Measurements from ENCODE around the gene ACBD6.

The ACBD6 gene

GRCh38 chr1:180287988-180288705 lies 214.2 kb downstream of the ACBD6 start:
- DNase-seq = no peak

GRCh38 chr1:180286417-180286816 lies 216.0 kb downstream of the ACBD6 start:
- no peak for DNase-seq

- DNase-seq = no peak
Measured at GRCh38 chr1:180283098-180283497, 219.3 kb downstream of the ACBD6 start.

GRCh38 chr1:180282401-180283044 lies 219.9 kb downstream of the ACBD6 start:
- DNase-seq = no peak

- DNase-seq = no peak
Measured at GRCh38 chr1:180281490-180281889, 220.9 kb downstream of the ACBD6 start.

GRCh38 chr1:180280617-180281016 lies 221.8 kb downstream of the ACBD6 start:
- DNase-seq = no peak

- DNase-seq = no peak
Measured at GRCh38 chr1:180279651-180280050, 222.7 kb downstream of the ACBD6 start.

- DNase-seq = no peak
Measured at GRCh38 chr1:180278596-180279395, 223.6 kb downstream of the ACBD6 start.

- DNase-seq = no peak
Measured at GRCh38 chr1:180278194-180278515, 224.2 kb downstream of the ACBD6 start.

GRCh38 chr1:180277476-180278193 lies 224.7 kb downstream of the ACBD6 start:
- no peak for DNase-seq

GRCh38 chr1:180275726-180276125 lies 226.7 kb downstream of the ACBD6 start:
- DNase-seq = no peak

- no peak for DNase-seq
Measured at GRCh38 chr1:180274221-180274620, 228.2 kb downstream of the ACBD6 start.

GRCh38 chr1:180273066-180273465 lies 229.3 kb downstream of the ACBD6 start:
- no peak for DNase-seq

- no peak for DNase-seq
Measured at GRCh38 chr1:180272395-180272794, 230.0 kb downstream of the ACBD6 start.

- no peak for DNase-seq
Measured at GRCh38 chr1:180271272-180272255, 230.8 kb downstream of the ACBD6 start.

GRCh38 chr1:180270530-180271271 lies 231.7 kb downstream of the ACBD6 start:
- no peak for DNase-seq

- no peak for DNase-seq
Measured at GRCh38 chr1:180269645-180270529, 232.5 kb downstream of the ACBD6 start.

GRCh38 chr1:180268556-180269075 lies 233.8 kb downstream of the ACBD6 start:
- DNase-seq = no peak

GRCh38 chr1:180267761-180268555 lies 234.4 kb downstream of the ACBD6 start:
- DNase-seq = no peak

Measured in activated CD8-positive, alpha-beta memory T cell treated with anti-CD3 and anti-CD28 coated beads, Interleukin-2, amount 50 U/mL, for 4 hours (primary cell).